GM18526 (cell line): ENCODE data around the gene TULP3.

Experiments
- POLR2A ChIP-seq: IDR thresholded peaks from 3 replicates; pipeline ENCODE4 v1.6.1; 2011; ENCODE audit not compliant: insufficient read length; ENCODE audit errors: extremely low read depth

Gene TULP3

GRCh38 chr12:2876431-2877046 is 14.2 kb upstream of the TULP3 start:
- no peak for TF ChIP-seq POLR2A

- TF ChIP-seq POLR2A = peak; percentile 82
Observed at GRCh38 chr12:2877047-2877952, 13.4 kb upstream of the TULP3 start, which contains the start of the genes FOXM1 and RHNO1. FOXM1 (minus strand) TSS chr12:2877174; CDS start chr12:2874478, 2,696 bp downstream. RHNO1 (plus strand) TSS chr12:2877223; CDS start chr12:2885367, 8,144 bp downstream.

GRCh38 chr12:2877953-2878732 is 12.5 kb upstream of the TULP3 start:
- TF ChIP-seq POLR2A = no peak

- TF ChIP-seq POLR2A = no peak
Observed at GRCh38 chr12:2879853-2880252, 10.8 kb upstream of the TULP3 start.

- TF ChIP-seq POLR2A = no peak
Observed at GRCh38 chr12:2884810-2885209, 5.9 kb upstream of the TULP3 start.

- TF ChIP-seq POLR2A = no peak
Observed at GRCh38 chr12:2886768-2887450, 3.8 kb upstream of the TULP3 start.

- TF ChIP-seq POLR2A = no peak
Observed at GRCh38 chr12:2890001-2890387, 697 bp upstream of the TULP3 start.

GRCh38 chr12:2891240-2892053 is 756 bp downstream of the TULP3 start:
- no peak for TF ChIP-seq POLR2A

GRCh38 chr12:2892246-2892645 is 1.6 kb downstream of the TULP3 start:
- TF ChIP-seq POLR2A = no peak

GRCh38 chr12:2893007-2893406 is 2.3 kb downstream of the TULP3 start:
- TF ChIP-seq POLR2A = no peak

- no peak for TF ChIP-seq POLR2A
Observed at GRCh38 chr12:2895051-2895451, 4.4 kb downstream of the TULP3 start.

GRCh38 chr12:2895511-2895910 is 4.8 kb downstream of the TULP3 start:
- no peak for TF ChIP-seq POLR2A

- TF ChIP-seq POLR2A = no peak
Observed at GRCh38 chr12:2897418-2897817, 6.7 kb downstream of the TULP3 start.

- no peak for TF ChIP-seq POLR2A
Observed at GRCh38 chr12:2900642-2901041, 10.0 kb downstream of the TULP3 start.
